Measurements from ENCODE around the gene GATAD2A.

Gene GATAD2A

DNA sequence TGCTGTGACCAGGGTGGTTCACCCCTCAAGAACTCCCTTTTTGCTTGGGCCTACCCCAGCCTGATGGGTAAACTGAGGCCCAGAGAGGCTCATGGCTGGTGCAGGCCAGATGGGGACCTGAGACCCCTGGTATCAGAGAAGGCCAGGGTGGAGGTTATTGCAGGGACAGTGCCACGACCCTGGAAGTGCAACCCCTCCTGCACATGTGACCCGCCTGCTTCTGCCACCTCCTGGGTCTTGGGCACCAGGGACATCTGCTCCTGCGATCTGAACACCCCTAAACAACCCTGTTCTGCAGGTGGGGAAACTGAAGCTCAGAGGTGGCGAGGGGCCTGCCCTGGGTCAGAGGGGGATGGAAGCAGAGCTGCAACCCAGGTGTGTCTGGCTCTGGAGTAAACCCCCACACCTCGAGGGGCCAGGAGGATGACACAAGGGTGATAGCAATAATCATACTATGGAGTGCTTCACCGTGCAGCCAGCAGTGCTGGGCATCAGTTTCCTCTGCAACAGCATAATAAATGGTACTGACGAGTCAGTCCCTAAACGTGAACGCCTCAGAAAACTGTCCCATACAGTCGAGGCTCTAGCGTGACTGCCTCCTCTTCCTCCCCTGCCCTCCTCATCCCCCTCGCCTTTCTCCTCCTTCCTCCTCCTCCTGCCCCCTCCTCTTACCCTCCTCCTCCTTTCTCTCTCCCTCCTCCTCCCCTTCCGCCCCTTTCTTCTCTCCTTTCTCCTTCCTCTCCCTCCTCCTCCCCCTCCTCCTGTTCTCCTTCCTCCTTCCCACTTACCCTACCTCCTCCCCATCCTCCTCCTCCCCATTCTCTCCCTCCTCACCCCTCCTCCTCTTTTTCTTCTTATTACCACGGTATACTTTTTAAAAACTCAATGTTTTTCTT, 127.6 kb downstream of the GATAD2A start:
- DNase-seq (ENCODE audit: low read depth) = no peak

DNA sequence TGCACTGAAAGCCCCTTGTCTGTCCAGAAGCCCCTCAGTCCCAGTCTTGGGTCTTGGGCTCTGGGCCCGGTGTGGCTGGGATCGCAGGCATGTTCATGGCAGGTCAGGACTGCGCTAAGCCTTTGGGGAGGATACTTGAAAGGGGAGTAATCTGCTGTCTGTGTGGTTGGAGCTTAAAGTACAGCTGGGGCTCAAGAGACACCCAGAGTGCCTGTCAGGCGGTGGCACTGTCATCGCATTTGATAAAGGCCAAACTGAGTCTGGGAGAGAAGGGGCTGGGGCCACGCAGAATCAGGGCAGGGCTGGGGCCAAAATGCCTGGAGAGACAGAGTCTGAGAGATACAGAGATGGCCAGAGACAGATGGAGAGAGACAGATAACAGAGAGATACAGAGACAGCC, 128.4 kb downstream of the GATAD2A start:
- DNase-seq (ENCODE audit: low read depth) = no peak

DNA sequence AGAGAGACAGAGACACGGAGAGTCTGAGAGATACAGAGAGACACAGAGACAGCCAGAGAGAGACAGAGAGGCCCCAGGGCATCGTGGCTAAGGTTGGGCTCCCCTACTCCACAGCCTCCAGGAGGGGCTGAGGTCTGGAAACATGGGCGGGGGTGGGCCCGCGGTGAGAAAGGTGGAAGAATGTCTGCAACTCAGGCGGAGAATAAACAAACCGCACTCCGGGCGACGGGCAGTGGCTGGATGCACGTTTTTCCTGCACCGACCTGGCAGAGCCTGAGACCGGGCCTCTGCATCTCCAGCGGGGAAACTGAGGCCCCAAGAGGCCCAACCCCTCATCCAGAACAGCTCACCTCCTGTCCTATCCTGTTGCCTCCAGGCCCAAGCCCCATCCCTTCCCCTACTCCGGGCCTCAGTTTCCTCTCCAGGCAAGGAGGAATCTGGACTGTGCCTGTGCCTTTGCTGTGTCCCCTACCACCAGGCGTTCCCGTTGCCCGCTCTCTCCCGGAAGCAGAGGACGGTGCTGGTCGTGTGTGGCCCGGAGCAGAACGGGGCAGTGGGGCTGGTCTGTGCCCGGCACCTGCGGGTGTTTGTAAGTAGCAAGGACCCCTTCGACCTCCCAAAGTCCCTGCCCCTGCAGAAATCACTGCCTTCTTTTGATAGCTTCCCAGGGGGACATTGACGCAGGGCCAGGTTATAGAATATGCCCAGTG, 129.2 kb downstream of the GATAD2A start:
- no peak for DNase-seq (ENCODE audit: low read depth)

DNA sequence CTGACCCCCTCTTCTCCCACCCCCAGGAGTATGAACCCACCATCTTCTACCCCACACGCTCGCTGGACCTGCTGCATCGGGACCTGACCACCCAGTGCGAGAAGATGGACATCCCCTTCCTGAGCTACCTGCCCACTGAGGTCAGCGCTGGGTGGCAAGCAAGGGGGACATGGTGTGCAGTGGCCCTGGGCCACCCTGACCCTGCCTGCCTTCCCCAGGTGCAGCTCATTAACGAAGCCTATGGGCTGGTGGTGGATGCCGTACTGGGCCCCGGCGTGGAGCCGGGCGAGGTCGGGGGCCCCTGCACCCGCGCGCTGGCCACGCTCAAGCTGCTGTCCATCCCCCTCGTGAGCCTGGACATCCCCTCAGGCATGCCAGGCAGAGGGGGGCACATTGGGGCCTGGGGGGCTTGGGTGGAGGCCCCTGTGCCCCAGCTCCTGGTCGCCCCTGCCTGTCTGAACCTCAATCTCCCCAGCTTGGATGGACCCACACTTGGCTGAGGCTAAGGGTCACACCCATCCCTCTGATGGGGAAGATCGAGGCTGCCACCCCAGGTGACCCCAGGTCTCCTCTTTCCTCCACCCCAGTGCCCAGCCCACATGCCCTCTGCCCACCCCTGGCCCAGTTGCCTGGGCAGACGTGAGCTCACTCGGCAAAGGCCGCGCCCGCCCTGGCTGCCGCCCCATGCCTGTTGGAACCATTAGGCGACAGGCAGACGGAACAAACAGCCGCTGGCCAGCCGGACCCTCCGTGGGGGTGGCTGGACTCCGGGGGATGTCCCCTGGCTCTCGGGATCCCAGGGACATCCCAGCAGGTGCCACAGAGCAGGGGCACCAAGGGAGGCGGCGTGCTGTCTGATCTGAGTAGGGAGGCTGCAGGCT, 130.1 kb downstream of the GATAD2A start:
- no peak for DNase-seq (ENCODE audit: low read depth)

DNA sequence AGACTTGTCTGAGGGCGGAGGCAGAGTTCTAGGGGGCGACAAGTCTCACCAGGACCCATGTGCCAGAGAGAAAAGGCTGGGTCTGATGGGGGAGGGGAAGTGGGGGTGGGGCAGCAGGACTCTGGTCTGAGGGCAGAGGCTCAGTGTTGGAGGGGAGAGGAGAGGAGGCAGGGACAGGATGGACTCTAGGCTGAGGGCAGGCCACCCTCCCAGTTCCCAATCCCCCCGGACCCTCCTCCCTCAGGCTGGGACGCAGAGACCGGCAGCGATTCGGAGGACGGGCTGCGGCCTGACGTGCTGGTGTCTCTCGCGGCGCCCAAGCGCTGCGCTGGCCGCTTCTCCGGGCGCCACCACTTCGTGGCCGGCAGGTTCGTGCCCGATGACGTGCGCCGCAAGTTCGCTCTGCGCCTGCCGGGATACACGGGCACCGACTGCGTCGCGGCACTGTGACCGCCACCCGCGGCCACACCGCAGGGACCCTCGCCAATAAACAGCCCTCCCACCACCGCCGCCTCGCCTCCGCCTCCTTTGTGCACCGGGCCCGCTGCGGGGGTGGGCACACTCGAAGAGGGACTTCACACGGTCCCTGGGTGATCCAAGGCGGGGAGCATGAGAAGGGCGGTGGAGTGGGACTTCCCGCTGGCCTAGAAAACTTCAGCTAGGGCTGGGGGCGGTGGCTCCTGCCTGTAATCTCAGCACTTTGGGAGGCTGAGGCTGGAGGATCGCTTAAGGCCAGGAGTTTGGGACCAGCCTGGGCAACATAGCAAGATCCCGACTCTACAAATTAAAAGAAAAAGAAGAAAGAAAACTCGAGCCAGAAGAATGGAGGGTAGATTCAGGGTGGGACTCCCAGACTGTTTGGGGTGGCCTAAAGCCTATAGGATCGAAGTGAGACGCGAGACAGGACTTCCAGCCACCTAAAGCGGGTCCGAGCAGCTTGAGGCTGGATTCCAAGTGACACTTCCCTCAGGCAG, 131.9 kb downstream of the GATAD2A start:
- no peak for DNase-seq (ENCODE audit: low read depth)

DNA sequence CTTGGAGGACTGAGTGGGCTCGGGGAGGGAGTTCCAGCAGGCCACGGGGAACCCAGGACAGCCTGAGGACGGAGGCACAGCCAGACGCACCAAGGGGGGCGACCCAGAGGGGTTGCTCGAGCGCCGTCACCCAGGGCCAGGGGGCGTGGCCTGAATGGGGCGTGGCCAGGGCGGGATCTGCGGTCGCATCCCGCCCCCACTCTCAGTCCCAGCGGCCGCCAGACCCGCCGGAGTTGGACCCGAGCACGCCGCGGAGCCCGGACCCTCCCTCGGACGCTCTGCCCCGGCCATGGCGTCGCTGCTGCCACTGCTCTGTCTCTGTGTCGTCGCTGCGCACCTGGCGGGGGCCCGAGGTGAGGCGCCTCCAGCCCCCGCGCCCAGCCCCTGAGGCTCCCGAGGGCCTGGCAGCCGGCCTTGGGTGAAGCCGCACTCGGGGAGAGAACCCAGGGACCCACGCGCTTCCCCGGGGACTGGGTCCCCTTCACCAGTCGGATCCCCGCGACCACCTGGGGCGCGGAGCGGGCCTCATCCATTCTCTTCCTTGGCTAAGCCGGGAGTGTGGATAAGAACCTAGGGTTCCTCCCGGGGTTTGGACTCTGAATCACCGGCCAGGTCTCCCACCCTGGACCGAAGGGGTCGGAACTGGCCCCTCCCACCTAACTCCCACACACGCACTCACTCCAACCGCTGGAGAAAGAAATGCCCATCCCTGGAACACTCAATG, 132.7 kb downstream of the GATAD2A start, which contains the start of gene CILP2:
CILP2 (plus strand) TSS at position 205 of the 724 bp plus-strand sequence; CDS start at position 290, 85 bp downstream.
- peak; percentile 42 for DNase-seq (ENCODE audit: low read depth)

DNA sequence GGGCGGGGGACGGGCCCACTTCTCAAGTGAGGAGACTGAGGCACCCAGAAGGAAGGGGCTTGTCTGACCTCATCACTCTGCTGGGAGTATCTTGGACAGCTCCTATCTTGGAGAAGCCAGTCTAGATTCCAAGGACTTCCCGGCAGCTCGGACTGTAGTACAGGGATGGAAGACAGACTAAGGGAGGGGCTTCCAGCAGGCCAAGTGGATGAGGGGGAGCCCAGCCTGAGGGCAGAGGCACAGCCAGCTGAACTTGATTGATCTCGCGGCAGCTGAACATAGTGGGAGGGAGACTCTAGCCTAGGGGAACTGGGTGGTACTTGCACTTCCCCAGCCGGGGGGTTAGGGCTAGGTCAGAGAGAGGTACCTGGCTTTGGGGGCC, 133.3 kb downstream of the GATAD2A start:
- no peak for DNase-seq (ENCODE audit: low read depth)

DNA sequence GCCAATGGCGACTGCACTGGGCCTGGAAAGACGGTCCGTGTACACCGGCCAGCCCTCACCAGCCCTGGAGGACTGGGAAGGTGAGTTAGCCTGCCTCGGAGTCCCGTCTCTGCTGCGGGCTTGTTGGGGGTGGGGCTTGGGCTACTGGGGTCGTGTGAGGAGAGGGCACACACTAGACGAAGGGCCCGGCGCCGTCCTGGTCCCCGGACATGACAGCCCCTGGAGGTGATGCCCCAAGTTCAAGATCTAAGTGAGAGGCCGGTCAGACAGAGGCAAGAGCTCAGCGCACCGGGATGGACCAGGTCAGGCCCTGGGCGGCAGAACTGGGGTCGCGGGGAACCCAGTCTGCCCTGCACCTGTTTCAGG, 134.2 kb downstream of the GATAD2A start:
- no peak for DNase-seq (ENCODE audit: low read depth)

DNA sequence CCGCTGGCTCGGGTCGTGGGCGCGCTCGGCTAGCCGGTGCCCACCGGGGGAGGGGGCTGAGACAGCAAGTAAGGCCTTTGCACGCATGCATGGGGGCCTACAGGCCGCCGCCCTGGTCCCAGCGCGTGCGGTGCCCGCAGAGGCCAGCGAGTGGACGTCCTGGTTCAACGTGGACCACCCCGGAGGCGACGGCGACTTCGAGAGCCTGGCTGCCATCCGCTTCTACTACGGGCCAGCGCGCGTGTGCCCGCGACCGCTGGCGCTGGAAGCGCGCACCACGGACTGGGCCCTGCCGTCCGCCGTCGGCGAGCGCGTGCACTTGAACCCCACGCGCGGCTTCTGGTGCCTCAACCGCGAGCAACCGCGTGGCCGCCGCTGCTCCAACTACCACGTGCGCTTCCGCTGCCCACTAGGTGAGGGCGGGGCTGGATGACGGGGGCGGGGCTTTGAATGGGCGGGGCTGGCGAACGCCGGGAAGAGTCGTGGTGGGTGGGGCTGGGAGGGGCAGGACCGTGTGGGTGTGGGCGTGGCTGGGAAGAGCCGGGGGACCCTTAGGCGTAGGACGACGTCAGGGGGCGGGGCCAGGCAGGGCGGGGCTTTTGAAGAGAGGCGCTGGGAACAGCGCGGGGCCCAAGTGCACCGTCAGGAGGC, 134.7 kb downstream of the GATAD2A start:
- DNase-seq (ENCODE audit: low read depth) = peak; percentile 77

DNA sequence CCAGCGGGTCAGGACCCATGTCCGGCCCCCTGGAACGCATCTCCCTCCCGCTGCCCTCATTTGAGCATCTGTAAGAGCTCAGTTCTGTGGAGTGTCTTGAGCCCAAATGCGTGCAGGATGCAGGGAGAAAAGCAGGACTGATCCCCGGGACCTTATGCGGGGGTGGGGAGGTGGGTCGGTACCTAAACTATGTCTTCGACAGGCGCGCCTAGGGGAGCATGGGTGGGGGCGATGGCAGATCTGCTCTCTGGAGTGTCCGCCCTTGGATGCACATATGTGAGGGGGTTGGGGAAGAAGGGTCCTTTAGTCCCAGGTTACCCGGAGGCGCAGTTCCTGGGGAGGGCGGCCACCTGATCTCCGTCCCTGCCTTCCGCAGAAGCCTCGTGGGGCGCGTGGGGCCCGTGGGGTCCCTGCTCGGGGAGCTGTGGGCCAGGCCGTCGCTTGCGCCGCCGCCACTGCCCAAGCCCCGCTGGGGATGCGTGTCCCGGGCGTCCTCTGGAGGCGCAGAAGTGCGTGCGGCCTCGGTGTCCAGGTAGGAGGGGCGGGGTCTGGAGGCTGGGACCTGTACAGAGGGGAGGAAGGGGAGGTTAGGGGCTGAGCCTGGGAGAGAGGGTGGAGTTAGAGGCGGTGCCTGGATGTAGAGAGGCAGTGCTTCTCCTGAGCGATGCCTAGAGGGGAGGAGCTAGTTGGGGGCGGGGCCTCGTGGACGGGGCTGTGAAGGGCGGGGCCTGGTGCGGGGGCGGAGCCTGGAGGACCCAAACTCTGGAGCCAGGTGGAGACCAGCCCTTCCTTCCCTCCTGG, 135.4 kb downstream of the GATAD2A start:
- DNase-seq (ENCODE audit: low read depth) = peak; percentile 82

DNA sequence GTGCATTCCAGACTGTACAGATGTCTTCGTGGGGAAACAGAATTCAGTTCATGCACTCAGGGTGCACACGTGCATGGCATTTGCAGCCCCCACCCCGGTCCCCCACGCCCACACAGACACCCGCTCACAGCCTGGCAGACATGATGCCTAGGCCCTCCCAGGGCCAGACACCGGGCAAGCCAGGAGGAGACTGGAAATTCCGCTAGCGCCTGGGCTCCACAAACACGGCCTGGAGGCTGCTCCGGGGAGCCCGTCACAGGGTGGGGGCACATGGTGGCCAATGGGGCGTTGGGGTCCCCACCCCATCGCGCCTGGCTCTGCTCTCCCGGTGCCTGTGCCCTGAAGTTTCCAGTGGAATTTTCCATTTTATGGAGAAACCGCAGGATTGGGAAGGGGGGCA, 136.1 kb downstream of the GATAD2A start:
- no peak for DNase-seq (ENCODE audit: low read depth)

DNA sequence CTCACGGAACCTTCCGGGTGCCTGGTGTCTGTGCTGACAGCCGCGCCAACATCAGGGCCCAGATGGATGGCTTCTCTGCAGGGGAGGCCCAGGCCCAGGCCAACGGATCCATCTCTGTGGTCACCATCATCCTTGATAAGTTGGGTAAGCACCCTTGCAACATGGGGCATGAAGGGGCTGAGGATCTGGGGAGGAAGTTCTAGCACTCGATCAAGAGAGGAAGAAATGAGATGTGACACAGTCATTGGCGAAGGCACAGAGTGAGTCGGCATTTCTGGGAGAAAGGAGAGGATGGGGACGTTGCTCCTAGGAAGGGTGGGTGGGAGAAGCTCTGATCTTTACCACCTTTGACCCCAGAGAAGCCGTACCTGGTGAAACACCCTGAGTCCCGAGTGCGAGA, 137.0 kb downstream of the GATAD2A start:
- no peak for DNase-seq (ENCODE audit: low read depth)

DNA sequence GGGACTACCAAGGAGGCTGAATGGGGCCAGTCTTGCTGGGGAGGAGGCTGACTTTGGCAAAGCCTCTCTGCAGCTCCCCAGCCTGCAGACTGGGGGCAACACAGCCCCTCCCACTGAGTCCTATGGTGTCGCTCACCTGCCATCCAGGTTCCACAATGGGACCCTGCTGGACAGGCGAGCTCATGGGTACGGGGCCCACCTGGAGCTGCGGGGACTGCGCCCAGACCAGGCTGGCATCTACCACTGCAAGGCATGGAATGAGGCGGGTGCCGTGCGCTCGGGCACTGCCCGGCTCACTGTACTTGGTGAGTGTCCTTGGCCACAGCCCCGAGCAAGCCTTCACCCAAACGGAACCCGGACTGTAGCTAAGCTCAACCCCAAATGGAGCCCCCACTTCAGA, 137.6 kb downstream of the GATAD2A start:
- DNase-seq (ENCODE audit: low read depth) = no peak

DNA sequence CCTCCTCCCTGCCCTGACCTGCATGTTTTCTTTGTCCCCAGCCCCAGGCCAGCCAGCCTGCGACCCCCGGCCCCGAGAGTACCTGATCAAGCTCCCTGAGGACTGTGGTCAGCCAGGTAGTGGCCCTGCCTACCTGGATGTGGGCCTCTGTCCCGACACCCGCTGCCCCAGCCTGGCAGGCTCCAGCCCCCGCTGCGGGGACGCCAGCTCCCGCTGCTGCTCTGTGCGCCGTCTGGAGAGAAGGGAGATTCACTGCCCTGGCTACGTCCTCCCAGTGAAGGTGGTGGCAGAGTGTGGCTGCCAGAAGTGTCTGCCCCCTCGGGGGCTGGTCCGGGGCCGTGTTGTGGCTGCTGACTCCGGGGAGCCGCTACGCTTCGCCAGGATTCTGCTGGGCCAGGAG, 138.2 kb downstream of the GATAD2A start:
- no peak for DNase-seq (ENCODE audit: low read depth)

DNA sequence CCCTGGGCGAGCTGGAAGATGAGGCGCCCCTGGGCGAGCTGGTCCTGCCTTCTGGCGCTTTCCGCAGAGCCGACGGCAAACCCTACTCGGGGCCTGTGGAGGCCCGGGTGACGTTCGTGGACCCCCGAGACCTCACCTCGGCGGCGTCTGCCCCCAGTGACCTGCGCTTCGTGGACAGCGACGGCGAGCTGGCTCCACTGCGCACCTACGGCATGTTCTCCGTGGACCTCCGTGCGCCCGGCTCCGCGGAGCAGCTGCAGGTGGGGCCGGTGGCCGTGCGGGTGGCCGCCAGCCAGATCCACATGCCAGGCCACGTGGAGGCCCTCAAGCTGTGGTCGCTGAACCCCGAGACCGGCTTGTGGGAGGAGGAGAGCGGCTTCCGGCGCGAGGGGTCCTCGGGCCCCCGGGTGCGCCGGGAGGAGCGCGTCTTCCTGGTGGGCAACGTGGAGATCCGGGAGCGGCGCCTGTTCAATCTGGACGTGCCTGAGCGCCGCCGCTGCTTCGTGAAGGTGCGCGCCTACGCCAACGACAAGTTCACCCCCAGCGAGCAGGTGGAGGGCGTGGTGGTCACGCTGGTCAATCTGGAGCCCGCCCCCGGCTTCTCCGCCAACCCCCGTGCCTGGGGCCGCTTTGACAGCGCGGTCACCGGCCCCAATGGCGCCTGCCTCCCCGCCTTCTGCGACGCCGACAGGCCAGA, 138.9 kb downstream of the GATAD2A start:
- DNase-seq (ENCODE audit: low read depth) = no peak

DNA sequence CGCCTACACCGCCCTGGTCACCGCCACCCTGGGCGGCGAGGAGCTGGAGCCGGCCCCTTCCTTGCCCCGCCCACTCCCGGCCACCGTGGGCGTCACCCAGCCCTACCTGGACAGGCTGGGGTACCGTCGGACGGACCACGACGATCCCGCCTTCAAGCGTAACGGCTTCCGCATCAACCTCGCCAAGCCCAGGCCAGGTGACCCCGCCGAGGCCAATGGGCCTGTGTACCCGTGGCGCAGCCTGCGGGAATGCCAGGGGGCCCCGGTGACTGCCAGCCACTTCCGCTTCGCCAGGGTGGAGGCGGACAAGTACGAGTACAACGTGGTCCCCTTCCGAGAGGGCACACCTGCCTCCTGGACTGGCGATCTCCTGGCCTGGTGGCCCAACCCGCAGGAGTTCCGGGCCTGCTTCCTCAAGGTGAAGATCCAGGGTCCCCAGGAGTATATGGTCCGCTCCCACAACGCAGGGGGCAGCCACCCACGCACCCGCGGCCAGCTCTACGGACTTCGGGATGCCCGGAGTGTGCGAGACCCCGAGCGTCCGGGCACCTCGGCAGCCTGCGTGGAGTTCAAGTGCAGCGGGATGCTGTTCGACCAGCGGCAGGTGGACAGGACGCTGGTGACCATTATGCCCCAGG, 139.6 kb downstream of the GATAD2A start:
- DNase-seq (ENCODE audit: low read depth) = no peak

DNA sequence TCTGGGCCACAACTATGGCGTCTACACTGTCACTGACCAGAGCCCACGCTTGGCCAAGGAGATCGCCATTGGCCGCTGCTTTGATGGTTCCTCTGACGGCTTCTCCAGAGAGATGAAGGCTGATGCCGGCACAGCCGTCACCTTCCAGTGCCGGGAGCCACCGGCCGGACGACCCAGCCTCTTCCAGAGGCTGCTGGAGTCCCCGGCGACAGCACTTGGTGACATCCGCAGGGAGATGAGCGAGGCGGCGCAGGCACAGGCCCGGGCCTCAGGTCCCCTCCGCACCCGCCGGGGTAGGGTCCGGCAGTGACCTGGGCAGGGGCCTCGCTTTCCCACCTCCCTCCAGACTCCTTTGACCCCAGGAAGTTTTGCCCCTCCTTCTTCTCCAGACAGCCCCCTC, 140.2 kb downstream of the GATAD2A start:
- DNase-seq (ENCODE audit: low read depth) = no peak

DNA sequence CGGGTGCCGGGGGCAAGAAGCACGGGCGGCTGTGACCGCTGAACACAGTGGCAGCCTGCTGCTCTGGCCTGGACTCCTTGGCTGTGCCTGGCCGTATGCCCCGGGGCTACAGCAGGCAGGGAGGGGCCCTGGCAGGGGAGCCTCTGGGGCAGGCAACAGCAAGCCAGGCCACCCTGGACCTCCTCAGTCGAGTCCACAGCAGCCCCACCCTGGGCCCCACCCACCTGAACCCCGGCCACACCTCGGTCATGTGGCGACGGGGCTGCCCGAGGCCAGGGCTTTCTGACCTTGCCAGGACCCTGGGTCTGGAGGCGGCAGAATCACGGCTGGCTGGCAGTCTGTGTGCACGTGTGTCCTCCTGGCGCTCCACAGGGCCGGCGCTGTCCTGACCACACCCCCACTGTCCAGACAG, 141.3 kb downstream of the GATAD2A start:
- no peak for DNase-seq (ENCODE audit: low read depth)

Measured in activated T-cell treated with anti-CD3 and anti-CD28 coated beads for 48 hours (primary cell).